Endodermal cell (in vitro differentiated cells): ENCODE results near the gene KRT20. TPM values are rescaled to one million over a fixed set of nuclear protein-coding genes. Genes with fewer than 3 reads are reported as not detected.

Experiments used
- DNase-seq: peaks from one replicate; pipeline ENCODE4 v3.0.0-alpha.2; 2017
- H3K27ac ChIP-seq: 2 replicates; pipeline ENCODE4 v1.5.1; 2013; ENCODE audit warnings: mild to moderate bottlenecking, low read depth, low read length, moderate library complexity
- H3K27me3 ChIP-seq: 2 replicates; pipeline ENCODE4 v1.6.1; 2013; ENCODE audit warnings: mild to moderate bottlenecking, low read length, moderate library complexity; ENCODE audit not compliant: insufficient read depth, control insufficient read depth, poor library complexity, severe bottlenecking
- H3K36me3 ChIP-seq: 2 replicates; pipeline ENCODE4 v1.7.0; 2013; ENCODE audit warnings: mild to moderate bottlenecking, low read length, moderate library complexity; ENCODE audit not compliant: control insufficient read depth, insufficient read depth
- H3K4me1 ChIP-seq: one replicate; pipeline ENCODE4 v1.7.0; 2013; ENCODE audit warnings: low read length; ENCODE audit not compliant: control insufficient read depth, insufficient read depth
- H3K4me3 ChIP-seq: 2 replicates; pipeline ENCODE4 v1.5.1; 2013; ENCODE audit warnings: mild to moderate bottlenecking, low read length, moderate library complexity
- H3K9ac ChIP-seq: 2 replicates; pipeline ENCODE4 v1.6.1; 2013; ENCODE audit warnings: mild to moderate bottlenecking, low read length, moderate library complexity; ENCODE audit not compliant: poor library complexity, severe bottlenecking; ENCODE audit errors: extremely low read depth
- H3K9me3 ChIP-seq: 2 replicates; pipeline ENCODE4 v1.6.1; 2013; ENCODE audit warnings: mild to moderate bottlenecking, low read length, moderate library complexity; ENCODE audit not compliant: control insufficient read depth
- H3K27ac Mint-ChIP-seq: 2 replicates; pipeline ENCODE4 v1.8.0; 2020; ENCODE audit warnings: mixed read lengths
- H3K27me3 Mint-ChIP-seq: 2 replicates; pipeline ENCODE4 v1.8.0; 2021; ENCODE audit warnings: mild to moderate bottlenecking, mixed read lengths; ENCODE audit not compliant: insufficient read depth
- H3K36me3 Mint-ChIP-seq: 2 replicates; pipeline ENCODE4 v1.8.0; 2020; ENCODE audit warnings: low read depth, mixed read lengths
- H3K4me1 Mint-ChIP-seq: 2 replicates; pipeline ENCODE4 v1.8.0; 2020; ENCODE audit warnings: mixed read lengths
- H3K4me3 Mint-ChIP-seq: 2 replicates; pipeline ENCODE4 v1.8.0; 2020; ENCODE audit warnings: mild to moderate bottlenecking, moderate library complexity, mixed read lengths
- H3K9me3 Mint-ChIP-seq: 2 replicates; pipeline ENCODE4 v1.8.0; 2020; ENCODE audit warnings: mild to moderate bottlenecking, mixed read lengths
- WGBS, 2 experiments: methylation state at CpG; one replicate each; pipeline versions ENCODE4 v1.1.5 to v1.1.7; 2013; ENCODE audit warnings: missing lambda C conversion rate in 2 of 2, mixed read lengths in 1 of 2; ENCODE audit not compliant: insufficient coverage in 1 of 2, insufficient read length in 1 of 2; 5-methylcytosine and 5-hydroxymethylcytosine counted together
- total RNA-seq, 2 donors: library from RNA; stranded (reverse); fragmentation: NEBNext Ultra II Directional in 1 of 2; extraction: Animal tissue kit (Norgen Biotek cat#: 25700) in 1 of 2; gene quantifications; 2 replicates in 1 of 2; 3 replicates in 1 of 2; pipeline ENCODE4 v1.2.1, GENCODE V29; 2021
- TF ChIP-seq, protein P1 (sequence below): fragments of 200-600 bp; sonication (generic); conservative IDR thresholded peaks from 2 replicates; pipeline ENCODE4 v1.5.0; 2021; ENCODE audit warnings: antibody characterized with exemption, mild to moderate bottlenecking

KRT20 gene
- total RNA-seq, 2 donors from 2014 or later = not detected

DNA sequence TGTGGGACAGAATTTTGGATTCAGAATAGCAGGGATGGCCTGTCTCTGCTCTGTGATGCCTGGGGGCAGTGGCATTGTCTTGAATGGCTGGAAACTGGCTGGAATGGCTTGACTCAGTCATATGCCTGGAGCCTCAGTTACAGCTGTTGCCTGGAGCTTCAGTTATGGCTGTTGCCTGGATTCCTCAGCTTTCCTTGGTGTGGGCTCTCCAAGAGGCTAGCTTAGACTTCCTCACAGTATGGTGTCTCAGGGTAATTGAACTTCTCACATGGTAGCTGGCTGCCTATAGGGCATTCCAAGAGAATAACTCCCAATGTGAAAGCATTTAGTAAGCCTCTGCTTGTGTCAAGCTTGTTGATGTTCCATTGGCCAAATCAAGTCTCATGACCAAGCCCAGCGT lies 31.3 kb upstream of the KRT20 start:
- Histone ChIP-seq H3K27ac (no peak overlapping the region), H3K9me3 (no peaks in the 10 kb centered on the region), H3K4me1 (no peaks in the 10 kb centered on the region), H3K27me3 (no peaks in the 10 kb centered on the region), H3K4me3 (no peak overlapping the region), H3K36me3 (no peaks in the 10 kb centered on the region), H3K9ac (no peak overlapping the region)
- H3K27me3 Mint-ChIP-seq = no peaks in the 10 kb centered on the region
- H3K4me3 Mint-ChIP-seq = no peak overlapping the region
- 95% methylated on average over 1 of the region's 1 CpG; no CpG with 5 or more reads in 1 of the 2 experiments for WGBS, 2 experiments
- TF ChIP-seq, protein P1, sequence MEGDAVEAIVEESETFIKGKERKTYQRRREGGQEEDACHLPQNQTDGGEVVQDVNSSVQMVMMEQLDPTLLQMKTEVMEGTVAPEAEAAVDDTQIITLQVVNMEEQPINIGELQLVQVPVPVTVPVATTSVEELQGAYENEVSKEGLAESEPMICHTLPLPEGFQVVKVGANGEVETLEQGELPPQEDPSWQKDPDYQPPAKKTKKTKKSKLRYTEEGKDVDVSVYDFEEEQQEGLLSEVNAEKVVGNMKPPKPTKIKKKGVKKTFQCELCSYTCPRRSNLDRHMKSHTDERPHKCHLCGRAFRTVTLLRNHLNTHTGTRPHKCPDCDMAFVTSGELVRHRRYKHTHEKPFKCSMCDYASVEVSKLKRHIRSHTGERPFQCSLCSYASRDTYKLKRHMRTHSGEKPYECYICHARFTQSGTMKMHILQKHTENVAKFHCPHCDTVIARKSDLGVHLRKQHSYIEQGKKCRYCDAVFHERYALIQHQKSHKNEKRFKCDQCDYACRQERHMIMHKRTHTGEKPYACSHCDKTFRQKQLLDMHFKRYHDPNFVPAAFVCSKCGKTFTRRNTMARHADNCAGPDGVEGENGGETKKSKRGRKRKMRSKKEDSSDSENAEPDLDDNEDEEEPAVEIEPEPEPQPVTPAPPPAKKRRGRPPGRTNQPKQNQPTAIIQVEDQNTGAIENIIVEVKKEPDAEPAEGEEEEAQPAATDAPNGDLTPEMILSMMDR = no peak
- no peaks in the 10 kb centered on the region for H3K4me1 Mint-ChIP-seq
- no peak overlapping the region for H3K27ac Mint-ChIP-seq
- H3K36me3 Mint-ChIP-seq = no peaks in the 10 kb centered on the region
- no peaks in the 10 kb centered on the region for H3K9me3 Mint-ChIP-seq
- DNase-seq = no peak

GRCh38 chr17:40915721-40916256 lies 30.7 kb upstream of the KRT20 start:
- H3K4me1 Mint-ChIP-seq = no peaks in the 10 kb centered on the region
- TF ChIP-seq, protein P1 = no peak
- H3K27ac Mint-ChIP-seq = peak overlapping the region; percentile 11
- 86 to 87% methylated on average over 2 of the region's 2 CpGs for WGBS, 2 experiments
- H3K4me3 Mint-ChIP-seq = no peak overlapping the region
- Histone ChIP-seq H3K36me3 (no peaks in the 10 kb centered on the region), H3K4me1 (no peaks in the 10 kb centered on the region), H3K27me3 (no peaks in the 10 kb centered on the region), H3K4me3 (no peak overlapping the region), H3K27ac (no peak overlapping the region), H3K9me3 (no peaks in the 10 kb centered on the region), H3K9ac (no peak overlapping the region)
- peaks cover under 1% of the 10 kb centered on the region for H3K27me3 Mint-ChIP-seq
- no peaks in the 10 kb centered on the region for H3K9me3 Mint-ChIP-seq
- no peaks in the 10 kb centered on the region for H3K36me3 Mint-ChIP-seq
- no peak for DNase-seq

DNA sequence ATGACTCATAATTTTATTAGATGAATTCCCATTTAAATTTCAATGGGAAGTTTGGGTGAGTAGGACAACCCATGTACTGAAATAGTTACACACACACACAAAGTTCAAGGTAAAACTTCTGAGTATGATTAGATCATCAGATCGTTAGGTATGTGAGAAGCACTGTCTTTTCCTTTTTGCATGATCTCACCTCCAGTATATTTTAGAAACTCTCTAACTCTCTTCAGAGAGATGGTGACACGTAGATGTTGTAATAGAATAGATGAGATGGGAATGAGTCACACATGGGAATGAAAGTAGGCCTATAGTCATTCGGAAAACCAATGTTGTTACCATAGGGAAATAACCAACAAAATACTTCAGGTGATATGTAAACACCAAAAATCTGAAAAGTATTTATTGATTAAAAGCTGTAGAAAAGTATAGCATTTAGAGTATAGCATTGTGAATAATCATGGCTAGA lies 30.2 kb upstream of the KRT20 start:
- no peak overlapping the region for H3K4me3 ChIP-seq
- Mint-ChIP-seq H3K27me3 (peaks cover 2% of the 10 kb centered on the region), H3K27ac (no peak overlapping the region), H3K9me3 (no peaks in the 10 kb centered on the region), H3K4me1 (no peaks in the 10 kb centered on the region), H3K36me3 (no peaks in the 10 kb centered on the region), H3K4me3 (no peak overlapping the region)
- no peak overlapping the region for H3K27ac ChIP-seq
- H3K36me3 ChIP-seq = no peaks in the 10 kb centered on the region
- H3K27me3 ChIP-seq = no peaks in the 10 kb centered on the region
- TF ChIP-seq, protein P1 = no peak
- H3K4me1 ChIP-seq = no peaks in the 10 kb centered on the region
- DNase-seq = no peak
- 88 to 100% methylated on average over 1 to 2 of the region's 3 CpGs for WGBS, 2 experiments
- no peak overlapping the region for H3K9ac ChIP-seq
- H3K9me3 ChIP-seq = no peaks in the 10 kb centered on the region
